ENCODE data around the gene NR3C2. TPM values are rescaled to one million over a fixed set of nuclear protein-coding genes. Genes with fewer than 3 reads are reported as not detected.
"Not testable (repeated sequence)": the region's sequence is repeated elsewhere in the genome, so short reads cannot be mapped to it uniquely, and the experiment has no call there.

NR3C2 gene
- total RNA-seq, 1 donor from 2014 or later: 31.4 TPM

GRCh38 chr4:148333265-148333664 lies 108.9 kb downstream of the NR3C2 start:
- no peak overlapping the region for H3K27ac ChIP-seq
- H3K4me3 ChIP-seq: no peak overlapping the region
- intact Hi-C loops (cut with DNase I): no loop called here
- no peaks in the 10 kb centered on the region for H3K27me3 ChIP-seq (ENCODE audit: low read depth)
- no peak for DNase-seq
- no peak for ATAC-seq
- H3K36me3 ChIP-seq: no peaks in the 10 kb centered on the region
- no peaks in the 10 kb centered on the region for H3K4me1 ChIP-seq
- no peak for TF ChIP-seq CTCF (IDR thresholded peaks at IDR 0.05)
- no peaks in the 10 kb centered on the region for H3K9me3 ChIP-seq

- H3K27ac ChIP-seq: no peak overlapping the region
- no peak overlapping the region for H3K4me3 ChIP-seq
- ATAC-seq: no peak
- no peaks in the 10 kb centered on the region for H3K27me3 ChIP-seq (ENCODE audit: low read depth)
- intact Hi-C loops (cut with DNase I): no loop called here
- no peaks in the 10 kb centered on the region for H3K9me3 ChIP-seq
- no peak for DNase-seq
- TF ChIP-seq CTCF (IDR thresholded peaks at IDR 0.05): no peak
- no peaks in the 10 kb centered on the region for H3K4me1 ChIP-seq
- H3K36me3 ChIP-seq: no peaks in the 10 kb centered on the region
Observed at GRCh38 chr4:148332486-148332885, 109.7 kb downstream of the NR3C2 start.

GRCh38 chr4:148330724-148331123 lies 111.5 kb downstream of the NR3C2 start:
- ATAC-seq (no peak), DNase-seq (no peak)
- Histone ChIP-seq H3K27me3 (ENCODE audit: low read depth) (no peaks in the 10 kb centered on the region), H3K4me3 (no peak overlapping the region), H3K9me3 (no peaks in the 10 kb centered on the region), H3K4me1 (no peaks in the 10 kb centered on the region), H3K36me3 (no peaks in the 10 kb centered on the region), H3K27ac (no peak overlapping the region)
- intact Hi-C loops (cut with DNase I): no loop called here
- no peak for TF ChIP-seq CTCF (IDR thresholded peaks at IDR 0.05)

- ATAC-seq (no peak), DNase-seq (no peak)
- no peak overlapping the region for H3K4me3 ChIP-seq
- TF ChIP-seq CTCF (IDR thresholded peaks at IDR 0.05): no peak
- H3K4me1 ChIP-seq: no peaks in the 10 kb centered on the region
- H3K9me3 ChIP-seq: no peaks in the 10 kb centered on the region
- no peaks in the 10 kb centered on the region for H3K27me3 ChIP-seq (ENCODE audit: low read depth)
- intact Hi-C loops (cut with DNase I): no loop called here
- no peaks in the 10 kb centered on the region for H3K36me3 ChIP-seq
- H3K27ac ChIP-seq: no peak overlapping the region
Observed at GRCh38 chr4:148330161-148330560, 112.1 kb downstream of the NR3C2 start.

GRCh38 chr4:148329751-148330150 lies 112.5 kb downstream of the NR3C2 start:
- no peak for ATAC-seq
- H3K9me3 ChIP-seq: no peaks in the 10 kb centered on the region
- no peaks in the 10 kb centered on the region for H3K27me3 ChIP-seq (ENCODE audit: low read depth)
- H3K36me3 ChIP-seq: no peaks in the 10 kb centered on the region
- DNase-seq: no peak
- H3K27ac ChIP-seq: no peak overlapping the region
- intact Hi-C loops (cut with DNase I): no loop called here
- no peak for TF ChIP-seq CTCF (IDR thresholded peaks at IDR 0.05)
- H3K4me1 ChIP-seq: no peaks in the 10 kb centered on the region
- no peak overlapping the region for H3K4me3 ChIP-seq

- Histone ChIP-seq H3K4me1 (no peaks in the 10 kb centered on the region), H3K9me3 (no peaks in the 10 kb centered on the region), H3K36me3 (no peaks in the 10 kb centered on the region), H3K4me3 (no peak overlapping the region), H3K27ac (no peak overlapping the region), H3K27me3 (ENCODE audit: low read depth) (no peaks in the 10 kb centered on the region)
- no peak for DNase-seq
- intact Hi-C loops (cut with DNase I): no loop called here
- TF ChIP-seq CTCF (IDR thresholded peaks at IDR 0.05): no peak
- no peak for ATAC-seq
Observed at GRCh38 chr4:148327683-148328082, 114.5 kb downstream of the NR3C2 start.

- H3K27ac ChIP-seq; ATAC-seq; H3K9me3 ChIP-seq; intact Hi-C loops (cut with DNase I); H3K4me3 ChIP-seq; H3K4me1 ChIP-seq; DNase-seq; H3K36me3 ChIP-seq; H3K27me3 ChIP-seq (ENCODE audit: low read depth): not testable (repeated sequence)
Observed at GRCh38 chr4:148323316-148323715, 118.9 kb downstream of the NR3C2 start.

All from lower lobe of right lung (tissue), 2 donors.